CD14-positive monocyte (primary cell): ENCODE measurements around the gene ZNF362. TPM values are rescaled to one million over a fixed set of nuclear protein-coding genes. Genes with fewer than 3 reads are reported as not detected.

Experiments
- DNase-seq, 3 donors: peaks; one replicate each; pipeline ENCODE4 v3.0.0-alpha.2; 2011 to 2022
- H2AFZ ChIP-seq: 2 replicates; pipeline ENCODE4 v1.6.0; 2012; ENCODE audit warnings: mild to moderate bottlenecking, low read depth, low read length, inconsistent platforms; ENCODE audit not compliant: insufficient read depth, poor library complexity, severe bottlenecking
- H3K27ac ChIP-seq, 2 donors: 1 replicate in 1 of 2; 2 replicates in 1 of 2; pipeline ENCODE4 v1.5.1; 2012 to 2013; ENCODE audit warnings: low read length in 2 of 2, control low read depth in 1 of 2, inconsistent platforms in 1 of 2, low read depth in 1 of 2, mild to moderate bottlenecking in 1 of 2
- H3K27me3 ChIP-seq, 2 donors: one replicate each; pipeline versions ENCODE4 v1.6.0 to v1.6.1; 2011 to 2013; ENCODE audit warnings: low read length in 2 of 2; ENCODE audit not compliant: control insufficient read depth in 2 of 2, insufficient read depth in 2 of 2
- H3K36me3 ChIP-seq, 2 donors: replicated peaks in 1 of 2; 1 replicate in 1 of 2; 2 replicates in 1 of 2; pipeline versions ENCODE4 v1.5.1 to v1.6.1; 2012 to 2013; ENCODE audit warnings: low read length in 2 of 2, control low read depth in 1 of 2, inconsistent platforms in 1 of 2, mild to moderate bottlenecking in 1 of 2; ENCODE audit not compliant: insufficient read depth in 2 of 2, control insufficient read depth in 1 of 2
- H3K4me1 ChIP-seq, 2 donors: 1 replicate in 1 of 2; 2 replicates in 1 of 2; pipeline versions ENCODE4 v1.5.1 to v1.6.1; 2012 to 2013; ENCODE audit warnings: low read length in 2 of 2, control low read depth in 1 of 2, inconsistent platforms in 1 of 2, mild to moderate bottlenecking in 1 of 2, moderate library complexity in 1 of 2; ENCODE audit not compliant: insufficient read depth in 2 of 2, control insufficient read depth in 1 of 2
- H3K4me2 ChIP-seq: replicated peaks from 2 replicates; pipeline ENCODE3; 2012; ENCODE audit warnings: low read length, moderate library complexity, mild to moderate bottlenecking; ENCODE audit not compliant: poor library complexity, severe bottlenecking; ENCODE audit errors: extremely low read depth
- H3K4me3 ChIP-seq, 3 experiments: fragments of 200-600 bp in 1 of 3; sonication (generic) in 1 of 3; replicated peaks in 1 of 3; 1 replicate in 2 of 3; 2 replicates in 1 of 3; pipeline ENCODE4 v1.5.1; 2011 to 2013; ENCODE audit warnings: low read length in 3 of 3, mild to moderate bottlenecking in 3 of 3, control low read depth in 2 of 3, low read depth in 2 of 3, inconsistent platforms in 1 of 3, moderate library complexity in 1 of 3
- H3K79me2 ChIP-seq: 2 replicates; pipeline ENCODE4 v1.6.0; 2012; ENCODE audit warnings: mild to moderate bottlenecking, control low read depth, inconsistent platforms, low read length, moderate library complexity; ENCODE audit not compliant: insufficient read depth
- H3K9ac ChIP-seq: 2 replicates; pipeline ENCODE4 v1.6.0; 2017; ENCODE audit warnings: low read length, mild to moderate bottlenecking; ENCODE audit not compliant: insufficient read depth, poor library complexity, severe bottlenecking
- H3K9me3 ChIP-seq, 2 donors: replicated peaks in 1 of 2; 1 replicate in 1 of 2; 2 replicates in 1 of 2; pipeline versions ENCODE4 v1.5.1 to v1.6.1; 2012 to 2013; ENCODE audit warnings: low read length in 2 of 2, control low read depth in 1 of 2; ENCODE audit not compliant: control insufficient read depth in 1 of 2, insufficient read depth in 1 of 2
- H4K20me1 ChIP-seq: 2 replicates; pipeline ENCODE4 v1.6.0; 2012; ENCODE audit warnings: mild to moderate bottlenecking, low read length, control low read depth, moderate library complexity; ENCODE audit not compliant: insufficient read depth
- H3K27ac Mint-ChIP-seq, 7 donors: one replicate each; pipeline ENCODE4 v1.8.0; 2020; ENCODE audit warnings: mild to moderate bottlenecking in 7 of 7, mixed read lengths in 7 of 7, moderate library complexity in 6 of 7, inconsistent platforms in 2 of 7
- H3K27me3 Mint-ChIP-seq, 3 donors: one replicate each; pipeline ENCODE4 v1.8.0; 2021 to 2022; ENCODE audit warnings: low read depth in 3 of 3, mild to moderate bottlenecking in 3 of 3, mixed read lengths in 3 of 3, moderate library complexity in 3 of 3, inconsistent platforms in 1 of 3
- H3K36me3 Mint-ChIP-seq, 2 donors: one replicate each; pipeline ENCODE4 v1.8.0; 2020; ENCODE audit warnings: mixed read lengths in 2 of 2, inconsistent platforms in 1 of 2, mild to moderate bottlenecking in 1 of 2
- H3K4me1 Mint-ChIP-seq: one replicate; pipeline ENCODE4 v1.8.0; 2020; ENCODE audit warnings: mild to moderate bottlenecking, mixed read lengths
- H3K4me3 Mint-ChIP-seq, 2 donors: one replicate each; pipeline ENCODE4 v1.8.0; 2020; ENCODE audit warnings: mild to moderate bottlenecking in 2 of 2, mixed read lengths in 2 of 2, moderate library complexity in 1 of 2
- H3K9me3 Mint-ChIP-seq, 7 donors: one replicate each; pipeline ENCODE4 v1.8.0; 2020 to 2022; ENCODE audit warnings: mixed read lengths in 7 of 7, mild to moderate bottlenecking in 6 of 7, moderate library complexity in 6 of 7, inconsistent platforms in 2 of 7
- WGBS: methylation state at CpG from one replicate; pipeline ENCODE4 v1.1.5; 2013; ENCODE audit warnings: missing lambda C conversion rate; ENCODE audit not compliant: insufficient coverage; 5-methylcytosine and 5-hydroxymethylcytosine counted together
- intact Hi-C, 2 donors: fragments of 100-400 bp; cut with micrococcal nuclease; formaldehyde crosslinking; loops; one replicate each; pipeline versions ENCODE4 v1.15.0 to v1.15.1; 2023
- polyA plus RNA-seq, 3 donors: library from polyadenylated mRNA; depleted of rRNA in 1 of 3; unstranded in 2 of 3; stranded (reverse) in 1 of 3; fragments of 300-500 nt in 2 of 3; fragments of >200 nt in 1 of 3; fragmentation: Illumina TruSeq in 2 of 3; gene quantifications; 1 replicate in 2 of 3; 2 replicates in 1 of 3; pipeline ENCODE4 v1.2.3, GENCODE V29; 2012 to 2021
- TF ChIP-seq, protein P1 (sequence below): fragments of 200-600 bp; IDR thresholded peaks from one replicate; pipeline ENCODE4 v1.8.0; 2022; ENCODE audit warnings: antibody characterized with exemption, mild to moderate bottlenecking

Gene ZNF362
- polyA plus RNA-seq, 3 donors: 11.4 to 18.9 (median 13.5) TPM

DNA sequence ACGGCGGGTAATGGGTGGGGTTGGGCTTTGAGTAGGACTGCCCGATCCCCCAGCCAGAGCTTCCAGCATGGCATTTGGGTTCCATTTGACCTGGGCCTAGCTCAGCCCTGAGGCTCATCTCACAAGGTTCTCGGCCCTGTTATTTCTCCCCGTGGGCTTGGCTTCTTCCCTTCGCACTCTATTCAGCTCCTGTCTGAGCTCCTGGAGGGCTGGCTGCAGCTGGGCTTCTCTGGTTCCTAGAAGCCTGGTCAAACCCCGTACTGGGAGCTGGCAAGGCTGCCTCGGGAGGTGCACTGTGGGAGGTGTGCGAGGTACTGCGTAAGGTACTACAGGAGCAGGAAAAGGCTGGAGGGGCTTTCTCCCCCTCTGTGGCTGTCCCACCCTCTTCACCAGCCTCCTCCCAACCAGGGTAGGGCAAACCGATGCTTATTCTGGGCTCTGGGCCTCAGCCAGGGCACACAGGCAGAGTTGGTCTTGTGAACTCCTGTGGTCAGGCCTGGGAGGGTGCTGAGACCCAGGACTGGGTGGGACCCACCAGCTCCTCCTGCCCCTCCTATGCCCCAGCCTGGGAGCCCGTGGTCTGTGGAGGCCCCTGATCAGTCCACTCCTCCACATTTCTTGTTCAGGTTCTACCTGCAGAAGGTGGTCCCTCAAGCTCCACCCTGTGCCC, 63.8 kb downstream of the ZNF362 start:
- peaks cover 33% of the 10 kb centered on the region for H4K20me1 ChIP-seq
- TF ChIP-seq, protein P1, sequence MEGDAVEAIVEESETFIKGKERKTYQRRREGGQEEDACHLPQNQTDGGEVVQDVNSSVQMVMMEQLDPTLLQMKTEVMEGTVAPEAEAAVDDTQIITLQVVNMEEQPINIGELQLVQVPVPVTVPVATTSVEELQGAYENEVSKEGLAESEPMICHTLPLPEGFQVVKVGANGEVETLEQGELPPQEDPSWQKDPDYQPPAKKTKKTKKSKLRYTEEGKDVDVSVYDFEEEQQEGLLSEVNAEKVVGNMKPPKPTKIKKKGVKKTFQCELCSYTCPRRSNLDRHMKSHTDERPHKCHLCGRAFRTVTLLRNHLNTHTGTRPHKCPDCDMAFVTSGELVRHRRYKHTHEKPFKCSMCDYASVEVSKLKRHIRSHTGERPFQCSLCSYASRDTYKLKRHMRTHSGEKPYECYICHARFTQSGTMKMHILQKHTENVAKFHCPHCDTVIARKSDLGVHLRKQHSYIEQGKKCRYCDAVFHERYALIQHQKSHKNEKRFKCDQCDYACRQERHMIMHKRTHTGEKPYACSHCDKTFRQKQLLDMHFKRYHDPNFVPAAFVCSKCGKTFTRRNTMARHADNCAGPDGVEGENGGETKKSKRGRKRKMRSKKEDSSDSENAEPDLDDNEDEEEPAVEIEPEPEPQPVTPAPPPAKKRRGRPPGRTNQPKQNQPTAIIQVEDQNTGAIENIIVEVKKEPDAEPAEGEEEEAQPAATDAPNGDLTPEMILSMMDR: no peak
- Mint-ChIP-seq H3K4me3 (no peak overlapping the region), H3K27me3 (peaks cover 8 to 16% (median 12%) of the 10 kb centered on the region in 3 donors), H3K4me1 (no peaks in the 10 kb centered on the region), H3K9me3 (peaks cover 0 to 3% (median 0%) of the 10 kb centered on the region in 7 donors), H3K36me3 (peaks cover 26 to 38% of the 10 kb centered on the region in 2 donors), H3K27ac (peak overlapping the region in 1 of 7 donors; percentile 73)
- no peak overlapping the region for H3K9ac ChIP-seq
- H3K4me1 ChIP-seq: no peaks in the 10 kb centered on the region
- H3K9me3 ChIP-seq: no peaks in the 10 kb centered on the region
- intact Hi-C loops: no loop called here
- H3K27me3 ChIP-seq: peaks cover 0 to 3% of the 10 kb centered on the region in 2 donors
- H2AFZ ChIP-seq: no peak overlapping the region
- H3K4me2 ChIP-seq: no peak overlapping the region
- 94% methylated on average over 7 of the region's 12 CpGs for WGBS
- H3K27ac ChIP-seq: no peak overlapping the region
- no peak overlapping the region for H3K4me3 ChIP-seq
- peaks cover 31% of the 10 kb centered on the region in 2 donors for H3K36me3 ChIP-seq
- no peaks in the 10 kb centered on the region for H3K79me2 ChIP-seq
- no peak for DNase-seq

DNA sequence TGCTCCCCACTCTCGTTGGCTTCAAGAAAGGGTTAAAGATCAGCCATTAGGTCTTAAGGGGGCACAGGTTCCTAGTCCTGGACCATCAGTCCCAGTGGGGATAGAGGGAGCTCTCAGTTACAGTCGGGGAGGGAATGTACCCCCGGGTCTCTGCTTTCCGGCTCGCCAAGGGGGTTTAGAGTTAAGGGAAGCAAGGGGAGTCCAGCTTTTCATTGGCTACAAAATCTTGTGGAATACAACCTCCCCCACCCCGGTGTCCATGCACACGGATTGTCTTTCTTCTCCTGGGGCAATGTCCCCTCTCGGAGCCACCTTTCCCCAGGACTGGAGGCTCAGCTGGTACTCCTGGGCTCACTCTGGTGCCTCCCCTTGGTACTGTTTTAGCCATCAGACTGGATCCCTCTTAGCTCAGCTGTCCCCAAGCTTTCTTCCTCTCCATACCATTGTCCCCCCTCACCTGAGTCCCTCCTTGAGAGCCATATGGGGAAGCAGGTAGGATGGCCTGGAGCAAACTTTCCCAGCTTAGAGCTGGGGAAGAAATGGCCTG, 64.4 kb downstream of the ZNF362 start, which contains the start of gene A3GALT2:
A3GALT2 (minus strand) TSS at position 480 of the 547 bp plus-strand sequence; CDS start at position 480, 0 bp downstream.
- TF ChIP-seq, protein P1: no peak
- no peaks in the 10 kb centered on the region for H3K9me3 ChIP-seq
- Mint-ChIP-seq H3K27me3 (peaks cover 8 to 16% (median 10%) of the 10 kb centered on the region in 3 donors), H3K4me3 (no peak within 1 kb of the TSS), H3K9me3 (peaks cover 0 to 3% (median 0%) of the 10 kb centered on the region in 7 donors), H3K27ac (peak within 1 kb of the TSS in 2 of 7 donors; percentile 30 to 73), H3K36me3 (peaks cover 32 to 44% of the 10 kb centered on the region in 2 donors), H3K4me1 (peaks cover 3% of the 10 kb centered on the region)
- H3K27me3 ChIP-seq: peaks cover 0 to 3% of the 10 kb centered on the region in 2 donors
- no peak within 1 kb of the TSS for H3K9ac ChIP-seq
- H2AFZ ChIP-seq: no peak within 1 kb of the TSS
- no peak within 1 kb of the TSS for H3K4me3 ChIP-seq
- H3K4me1 ChIP-seq: peaks cover 5 to 6% of the 10 kb centered on the region in 2 donors
- intact Hi-C loops: no loop called here
- peaks cover 39% of the 10 kb centered on the region for H4K20me1 ChIP-seq
- WGBS: 92% methylated on average over 2 of the region's 8 CpGs
- no peak for DNase-seq
- H3K27ac ChIP-seq: no peak within 1 kb of the TSS
- no peak within 1 kb of the TSS for H3K4me2 ChIP-seq
- peaks cover 6% of the 10 kb centered on the region for H3K79me2 ChIP-seq
- H3K36me3 ChIP-seq: peaks cover 37% of the 10 kb centered on the region in 2 donors
